Neural crest cell (in vitro differentiated cells): ENCODE measurements around the gene ERG. TPM values are rescaled to one million over a fixed set of nuclear protein-coding genes. Genes with fewer than 3 reads are reported as not detected.
A peak's percentile ranks its signal among the peaks of the same experiment; 100 is the strongest.

Source experiments
- DNase-seq: peaks from one replicate; pipeline ENCODE4 v3.0.0; 2021; ENCODE audit warnings: low read depth, mixed read lengths, low spot score
- H3K27ac Mint-ChIP-seq: one replicate; pipeline ENCODE4 v1.8.0; 2021; ENCODE audit warnings: mild to moderate bottlenecking, mixed read lengths; ENCODE audit not compliant: unreplicated experiment
- H3K27me3 Mint-ChIP-seq: 2 replicates; pipeline ENCODE4 v1.8.0; 2021; ENCODE audit warnings: low read depth, mild to moderate bottlenecking, mixed read lengths
- H3K36me3 Mint-ChIP-seq: 2 replicates; pipeline ENCODE4 v1.8.0; 2021; ENCODE audit warnings: low read depth, mild to moderate bottlenecking, mixed read lengths
- H3K4me1 Mint-ChIP-seq: 2 replicates; pipeline ENCODE4 v1.8.0; 2021; ENCODE audit warnings: mixed read lengths
- H3K4me3 Mint-ChIP-seq: one replicate; pipeline ENCODE4 v1.8.0; 2021; ENCODE audit warnings: mild to moderate bottlenecking, mixed read lengths
- H3K9me3 Mint-ChIP-seq: 2 replicates; pipeline ENCODE4 v1.8.0; 2021; ENCODE audit warnings: mixed read lengths
- CTCF ChIP-seq: fragments of 200-600 bp; sonication (generic); conservative IDR thresholded peaks from 2 replicates; pipeline ENCODE4 v1.5.0; 2021; ENCODE audit warnings: antibody characterized with exemption, mild to moderate bottlenecking
- total RNA-seq: library from RNA; stranded (reverse); gene quantifications from 2 replicates; pipeline ENCODE4 v1.2.1, GENCODE V29; 2021

ERG gene
- total RNA-seq, 1 donor from 2014 or later: 0.19 TPM

- H3K36me3 Mint-ChIP-seq: no peaks in the 10 kb centered on the region
- TF ChIP-seq CTCF: no peak
- H3K27ac Mint-ChIP-seq: no peak overlapping the region
- H3K27me3 Mint-ChIP-seq: no peaks in the 10 kb centered on the region
- no peak for DNase-seq
- peaks cover 47% of the 10 kb centered on the region for H3K4me1 Mint-ChIP-seq
- no peak overlapping the region for H3K4me3 Mint-ChIP-seq
- H3K9me3 Mint-ChIP-seq: no peaks in the 10 kb centered on the region
Measured at GRCh38 chr21:38439426-38439825, 58.9 kb downstream of the ERG start.

- no peak for TF ChIP-seq CTCF
- Mint-ChIP-seq H3K27ac (no peak overlapping the region), H3K4me3 (no peak overlapping the region), H3K36me3 (no peaks in the 10 kb centered on the region), H3K27me3 (no peaks in the 10 kb centered on the region), H3K4me1 (peaks cover 53% of the 10 kb centered on the region), H3K9me3 (no peaks in the 10 kb centered on the region)
- no peak for DNase-seq
Measured at GRCh38 chr21:38438462-38438893, 59.8 kb downstream of the ERG start.

DNA sequence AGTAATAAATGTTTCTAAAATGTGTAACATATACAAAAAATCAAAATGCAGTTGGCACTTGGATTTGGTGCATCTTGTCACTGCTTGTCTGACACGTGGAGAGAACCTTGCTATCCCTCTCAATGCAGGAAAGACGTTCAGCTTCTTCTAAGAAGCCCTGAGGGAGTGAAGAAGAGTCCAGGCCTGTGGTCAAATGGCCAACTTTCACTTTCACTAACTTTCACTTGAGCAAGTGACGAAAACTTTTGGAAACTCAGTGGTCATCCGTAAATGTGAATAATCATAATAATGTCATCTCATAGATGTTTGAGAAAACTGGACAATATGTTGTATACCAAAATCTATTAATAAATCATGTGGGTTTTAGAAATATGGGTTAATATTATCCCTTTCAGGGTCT lies 61.9 kb downstream of the ERG start:
- Mint-ChIP-seq H3K27me3 (no peaks in the 10 kb centered on the region), H3K4me3 (no peak overlapping the region), H3K9me3 (no peaks in the 10 kb centered on the region), H3K4me1 (peaks cover 45% of the 10 kb centered on the region), H3K27ac (no peak overlapping the region), H3K36me3 (no peaks in the 10 kb centered on the region)
- TF ChIP-seq CTCF: no peak
- DNase-seq: no peak

- H3K36me3 Mint-ChIP-seq: no peaks in the 10 kb centered on the region
- H3K4me3 Mint-ChIP-seq: peak overlapping the region; percentile 8
- no peak for TF ChIP-seq CTCF
- H3K4me1 Mint-ChIP-seq: peaks cover 35% of the 10 kb centered on the region
- no peak for DNase-seq
- no peaks in the 10 kb centered on the region for H3K9me3 Mint-ChIP-seq
- no peaks in the 10 kb centered on the region for H3K27me3 Mint-ChIP-seq
- H3K27ac Mint-ChIP-seq: peak overlapping the region; percentile 96
Measured at GRCh38 chr21:38434913-38435533, 63.3 kb downstream of the ERG start.

DNA sequence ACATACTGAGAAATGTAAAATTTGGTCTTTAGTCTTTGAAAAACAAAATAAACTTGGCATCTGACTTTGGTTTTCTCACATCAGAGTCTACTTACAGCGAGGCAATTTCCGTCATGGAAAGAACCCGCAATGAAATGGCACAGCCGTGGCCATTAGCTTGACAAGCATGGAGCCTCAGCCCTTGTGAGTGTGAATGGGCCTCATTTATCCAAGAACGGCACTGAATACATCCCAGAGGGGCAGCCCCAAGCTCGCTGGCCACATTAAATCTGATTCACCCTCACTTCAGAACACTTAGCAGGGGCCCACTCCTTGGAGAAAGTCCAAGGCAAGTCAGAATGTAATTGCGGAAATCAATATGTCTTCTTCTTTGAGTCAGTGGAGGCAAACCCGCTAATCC lies 64.8 kb downstream of the ERG start:
- Mint-ChIP-seq H3K4me3 (no peak overlapping the region), H3K27me3 (no peaks in the 10 kb centered on the region), H3K4me1 (peaks cover 26% of the 10 kb centered on the region), H3K9me3 (no peaks in the 10 kb centered on the region), H3K27ac (no peak overlapping the region), H3K36me3 (no peaks in the 10 kb centered on the region)
- DNase-seq: no peak
- no peak for TF ChIP-seq CTCF
